Trophoblast cell (in vitro differentiated cells and primary cell): Measurements from ENCODE around the gene UPF3B.
"Not testable (repeated sequence)": the region's sequence is repeated elsewhere in the genome, so short reads cannot be mapped to it uniquely, and the experiment has no call there.

ENCODE experiments used
- DNase-seq, 2 donors: peaks; one replicate each; pipeline ENCODE4 v3.0.0-alpha.2; 2016
- H2AFZ ChIP-seq: 2 replicates; pipeline ENCODE4 v1.6.1; 2013; ENCODE audit warnings: low read length, moderate library complexity, mild to moderate bottlenecking; ENCODE audit not compliant: insufficient read depth, poor library complexity
- H2AK5ac ChIP-seq: 2 replicates; pipeline ENCODE4 v1.6.1; 2013; ENCODE audit warnings: mild to moderate bottlenecking, low read length
- H2BK120ac ChIP-seq: 2 replicates; pipeline ENCODE4 v1.6.1; 2013; ENCODE audit warnings: low read length, mild to moderate bottlenecking, moderate library complexity; ENCODE audit not compliant: insufficient read depth, poor library complexity
- H2BK12ac ChIP-seq: 2 replicates; pipeline ENCODE4 v1.6.1; 2013; ENCODE audit warnings: mild to moderate bottlenecking, low read length, moderate library complexity
- H2BK5ac ChIP-seq: 2 replicates; pipeline ENCODE4 v1.6.1; 2013; ENCODE audit warnings: low read length, low read depth, moderate library complexity, mild to moderate bottlenecking; ENCODE audit not compliant: poor library complexity
- H3K14ac ChIP-seq: 2 replicates; pipeline ENCODE4 v1.6.1; 2013; ENCODE audit warnings: mild to moderate bottlenecking, low read length
- H3K18ac ChIP-seq: 2 replicates; pipeline ENCODE4 v1.6.1; 2013; ENCODE audit warnings: mild to moderate bottlenecking, low read length
- H3K23ac ChIP-seq: 2 replicates; pipeline ENCODE4 v1.6.1; 2013; ENCODE audit warnings: low read length
- H3K27ac ChIP-seq: 2 replicates; pipeline ENCODE4 v1.5.1; 2013; ENCODE audit warnings: low read depth, mild to moderate bottlenecking, inconsistent platforms, low read length, moderate library complexity
- H3K27me3 ChIP-seq: 2 replicates; pipeline ENCODE4 v1.6.1; 2013; ENCODE audit warnings: inconsistent platforms, mild to moderate bottlenecking, low read length, moderate library complexity; ENCODE audit not compliant: insufficient read depth
- H3K36me3 ChIP-seq, 2 experiments: 1 replicate in 1 of 2; 2 replicates in 1 of 2; pipeline ENCODE4 v1.6.1; 2013; ENCODE audit warnings: low read length in 2 of 2, mild to moderate bottlenecking in 2 of 2, moderate library complexity in 1 of 2; ENCODE audit not compliant: insufficient read depth in 2 of 2, control insufficient read depth in 1 of 2
- H3K4ac ChIP-seq: 2 replicates; pipeline ENCODE4 v1.6.1; 2013; ENCODE audit warnings: low read depth, mild to moderate bottlenecking, low read length, moderate library complexity
- H3K4me1 ChIP-seq, 2 experiments: 1 replicate in 1 of 2; 2 replicates in 1 of 2; pipeline ENCODE4 v1.6.1; 2013; ENCODE audit warnings: low read length in 2 of 2, mild to moderate bottlenecking in 2 of 2, moderate library complexity in 1 of 2; ENCODE audit not compliant: insufficient read depth in 2 of 2, control insufficient read depth in 1 of 2
- H3K4me2 ChIP-seq: 2 replicates; pipeline ENCODE4 v1.6.1; 2013; ENCODE audit warnings: inconsistent platforms, mild to moderate bottlenecking, low read length, moderate library complexity
- H3K4me3 ChIP-seq: 2 replicates; pipeline ENCODE4 v1.5.1; 2013; ENCODE audit warnings: mild to moderate bottlenecking, low read depth, low read length, inconsistent platforms
- H3K79me1 ChIP-seq: one replicate; pipeline ENCODE4 v1.6.1; 2013; ENCODE audit warnings: low read length
- H3K79me2 ChIP-seq: 2 replicates; pipeline ENCODE4 v1.6.1; 2013; ENCODE audit warnings: low read length, mild to moderate bottlenecking; ENCODE audit not compliant: control insufficient read depth, insufficient read depth, poor library complexity
- H3K9ac ChIP-seq: 2 replicates; pipeline ENCODE4 v1.6.1; 2013; ENCODE audit warnings: mild to moderate bottlenecking, low read length
- H3K9me3 ChIP-seq: 2 replicates; pipeline ENCODE4 v1.6.1; 2013; ENCODE audit warnings: low read depth, mild to moderate bottlenecking, control low read depth, inconsistent platforms, low read length; ENCODE audit not compliant: insufficient read depth
- H4K12ac ChIP-seq: 2 replicates; pipeline ENCODE4 v1.6.1; 2013; ENCODE audit warnings: low read depth, mild to moderate bottlenecking, low read length, moderate library complexity
- H4K8ac ChIP-seq: 2 replicates; pipeline ENCODE4 v1.6.1; 2013; ENCODE audit warnings: low read depth, mild to moderate bottlenecking, low read length, moderate library complexity
- H4K91ac ChIP-seq: one replicate; pipeline ENCODE4 v1.6.1; 2013; ENCODE audit warnings: low read depth, mild to moderate bottlenecking, low read length, moderate library complexity
- WGBS: extraction: QIAGEN DNeasy Blood & Tissue Kit; methylation state at CpG from one replicate; pipeline ENCODE4 v1.1.7; 2013; ENCODE audit warnings: missing lambda C conversion rate; ENCODE audit not compliant: insufficient read length, insufficient coverage; ENCODE audit errors: extremely low coverage; 5-methylcytosine and 5-hydroxymethylcytosine counted together

UPF3B gene

GRCh38 chrX:119828446-119828845, 24.3 kb downstream of the UPF3B start:
- Histone ChIP-seq H4K12ac (no peak overlapping the region), H2BK120ac (no peak overlapping the region), H3K4ac (no peak overlapping the region), H3K23ac (no peak overlapping the region), H2AFZ (no peak overlapping the region), H3K27me3 (no peaks in the 10 kb centered on the region), H3K79me2 (no peaks in the 10 kb centered on the region), H3K9ac (no peak overlapping the region), H3K36me3 (peaks cover 12 to 13% of the 10 kb centered on the region in 2 experiments), H4K91ac (no peak overlapping the region), H3K18ac (no peak overlapping the region), H3K4me2 (no peak overlapping the region), H3K14ac (no peak overlapping the region), H3K27ac (no peak overlapping the region), H3K9me3 (no peaks in the 10 kb centered on the region), H2AK5ac (no peak overlapping the region), H4K8ac (no peak overlapping the region), H2BK5ac (no peak overlapping the region), H3K79me1 (no peaks in the 10 kb centered on the region), H3K4me3 (no peak overlapping the region), H2BK12ac (no peak overlapping the region), H3K4me1 (no peaks in the 10 kb centered on the region)
- WGBS, result no CpG with 5 or more reads among the region's 5 CpGs
- DNase-seq, result no peak

DNA sequence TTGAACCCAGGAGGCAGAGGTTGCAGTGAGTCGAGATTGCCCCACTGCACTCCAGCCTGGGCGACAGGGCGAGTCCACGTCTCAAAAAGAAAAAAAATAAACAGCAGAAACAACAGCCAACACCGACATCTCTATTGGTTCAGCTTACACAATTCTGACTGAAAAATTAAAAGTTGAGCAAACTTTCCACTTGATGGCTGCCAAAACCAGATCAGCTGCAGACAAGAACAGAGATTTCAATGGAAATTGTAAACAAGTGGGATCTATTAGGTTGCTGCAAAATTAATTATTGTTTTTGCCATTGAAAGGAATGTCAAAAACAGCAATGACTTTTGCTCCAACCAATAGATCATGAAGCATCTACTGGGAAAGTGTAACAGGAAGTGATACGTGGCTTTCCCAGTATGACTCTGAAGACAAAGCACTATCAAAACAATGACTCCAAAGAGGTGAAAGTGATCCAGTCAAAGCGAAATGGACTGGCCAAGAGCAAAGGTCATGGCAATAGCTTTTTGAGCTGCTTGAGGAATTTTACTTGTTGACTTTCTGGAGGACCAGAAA, 26.3 kb downstream of the UPF3B start:
- H2BK12ac ChIP-seq, result no peak overlapping the region
- H2AK5ac ChIP-seq, result no peak overlapping the region
- no peaks in the 10 kb centered on the region for H3K79me1 ChIP-seq
- H3K4me3 ChIP-seq, result no peak overlapping the region
- H3K18ac ChIP-seq, result no peak overlapping the region
- no peaks in the 10 kb centered on the region for H3K27me3 ChIP-seq
- H3K36me3 ChIP-seq, result peaks cover 5% of the 10 kb centered on the region in 2 experiments
- no peak overlapping the region for H3K4ac ChIP-seq
- H2BK5ac ChIP-seq, result no peak overlapping the region
- no peak for DNase-seq
- no peaks in the 10 kb centered on the region for H3K79me2 ChIP-seq
- H4K12ac ChIP-seq, result no peak overlapping the region
- H4K91ac ChIP-seq, result no peak overlapping the region
- H4K8ac ChIP-seq, result no peak overlapping the region
- no peak overlapping the region for H3K4me2 ChIP-seq
- WGBS, result no CpG with 5 or more reads among the region's 7 CpGs
- no peak overlapping the region for H3K27ac ChIP-seq
- no peaks in the 10 kb centered on the region for H3K4me1 ChIP-seq
- no peak overlapping the region for H2BK120ac ChIP-seq
- H2AFZ ChIP-seq, result no peak overlapping the region
- no peaks in the 10 kb centered on the region for H3K9me3 ChIP-seq
- H3K23ac ChIP-seq, result no peak overlapping the region
- H3K14ac ChIP-seq, result no peak overlapping the region
- H3K9ac ChIP-seq, result no peak overlapping the region

DNA sequence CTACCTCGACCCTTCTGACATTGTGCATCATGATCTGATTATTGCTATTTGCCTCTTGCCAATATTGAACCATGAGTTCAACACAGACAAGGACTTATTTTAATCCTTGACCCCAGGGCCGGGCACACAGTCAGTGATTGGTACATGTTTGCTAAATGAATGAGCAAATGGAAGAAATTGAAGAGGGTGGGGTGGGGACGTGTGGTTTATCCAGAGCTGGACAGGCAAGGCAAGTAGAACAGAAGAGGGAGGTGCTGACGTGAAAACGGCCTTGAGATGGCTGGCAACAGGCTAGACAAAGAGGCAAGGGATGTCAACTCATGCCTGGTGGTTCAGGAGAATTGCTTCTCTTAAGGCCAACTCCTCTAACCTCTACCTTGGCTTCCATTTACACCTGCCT, 28.5 kb downstream of the UPF3B start:
- not testable (repeated sequence) for H3K4ac ChIP-seq, H3K4me1 ChIP-seq, H3K79me1 ChIP-seq, H4K91ac ChIP-seq, H3K36me3 ChIP-seq, H3K27me3 ChIP-seq, H3K4me3 ChIP-seq, H3K4me2 ChIP-seq, H3K27ac ChIP-seq, H2BK5ac ChIP-seq, H4K12ac ChIP-seq, H4K8ac ChIP-seq, H2BK120ac ChIP-seq, H2AFZ ChIP-seq, H3K14ac ChIP-seq, H3K18ac ChIP-seq, H3K9me3 ChIP-seq, H3K23ac ChIP-seq, H3K9ac ChIP-seq, H2BK12ac ChIP-seq, DNase-seq, H2AK5ac ChIP-seq, H3K79me2 ChIP-seq
- no CpG with 5 or more reads among the region's 5 CpGs for WGBS

DNA sequence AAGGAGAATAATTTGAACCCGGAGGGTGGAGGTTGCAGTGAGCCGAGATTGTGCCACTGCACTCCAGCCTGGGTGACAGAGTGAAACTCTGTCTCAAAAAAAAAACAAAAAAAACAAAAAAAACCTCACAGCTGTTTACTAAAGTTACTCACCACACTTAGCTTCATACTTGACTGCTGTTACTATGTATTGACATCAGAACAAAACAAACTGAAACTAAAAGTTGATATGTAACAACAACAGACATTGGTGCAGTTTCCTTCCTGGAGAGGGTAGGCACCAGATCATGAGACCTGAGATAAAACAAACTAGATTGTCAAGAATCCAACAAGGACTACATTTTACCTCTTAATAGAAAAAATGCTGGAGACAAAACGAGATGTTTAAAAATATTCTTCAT, 31.1 kb downstream of the UPF3B start:
- peak in 1 of 2 donors; percentile 31 for DNase-seq
- H3K9ac ChIP-seq, H3K4me1 ChIP-seq, H3K4ac ChIP-seq, H4K12ac ChIP-seq, H3K79me2 ChIP-seq, H4K8ac ChIP-seq, H4K91ac ChIP-seq, H3K23ac ChIP-seq, H3K9me3 ChIP-seq, H3K14ac ChIP-seq, H2AFZ ChIP-seq, H3K27me3 ChIP-seq, H3K18ac ChIP-seq, H3K4me3 ChIP-seq, H3K27ac ChIP-seq, H3K36me3 ChIP-seq, H2BK5ac ChIP-seq, H3K4me2 ChIP-seq, H2AK5ac ChIP-seq, H2BK120ac ChIP-seq, H2BK12ac ChIP-seq, H3K79me1 ChIP-seq: not testable (repeated sequence)
- WGBS, result no CpG with 5 or more reads among the region's 3 CpGs
